K562 (cell line): ENCODE measurements around the gene KCNK4. TPM values are rescaled to one million over a fixed set of nuclear protein-coding genes. Genes with fewer than 3 reads are reported as not detected.

Source experiments
- ATAC-seq: fragments of 200-7000 bp; cut with Tn5 transposase; 3 replicates; pipeline ENCODE4 v1.9.1; 2020; ENCODE audit warnings: moderate library complexity
- BruUV-seq: library from RNA; stranded (reverse); fragments of 400-500 nt; replicated peaks from 2 replicates; lab custom pipeline; 2021; lab: Mats Ljungman, UMichigan
- CTCF ChIA-PET: fragments of 300-600 bp; formaldehyde crosslinking; extraction: SDS; loops from one replicate; lab custom pipeline; 2021; ENCODE audit warnings: low intra/inter-chr PET ratio; lab: Yijun Ruan, JAX
- POLR2A ChIA-PET: fragments of 300-600, 350-650 bp; sonication (Branson Sonifier 250); formaldehyde crosslinking; extraction: SDS; loops from one replicate; lab custom pipeline; 2021; ENCODE audit warnings: antibody characterized with exemption, inconsistent platforms; lab: Yijun Ruan, JAX
- DNase-seq, 4 experiments: peaks; one replicate each; pipeline versions ENCODE4 v3.0.0 to v3.0.0-alpha.2; 2011 to 2018; ENCODE audit warnings: low spot score in 3 of 4, mixed read lengths in 3 of 4; ENCODE audit errors: extremely low read depth in 1 of 4
- FAIRE-seq: peaks from 2 replicates; lab custom pipeline; 2011; peaks lifted over from hg19 to GRCh38; lab: Jason Lieb, UNC
- H2AFZ ChIP-seq: 2 replicates; pipeline ENCODE4 v1.6.0; 2011; ENCODE audit warnings: low read depth, low read length, control low read depth, inconsistent platforms
- H3K27ac ChIP-seq: fragments of 200-600 bp; 3 replicates; pipeline ENCODE4 v1.8.0; 2011; ENCODE audit warnings: low read depth, mild to moderate bottlenecking, control low read depth, inconsistent platforms, low read length, moderate library complexity, mixed read lengths; ENCODE audit errors: extremely low read depth
- H3K27me3 ChIP-seq, 2 experiments: fragments of 300-600 bp in 1 of 2; 2 replicates in 1 of 2; 3 replicates in 1 of 2; pipeline versions ENCODE4 v1.6.0 to v1.8.0; 2011; ENCODE audit warnings: inconsistent platforms in 2 of 2, low read length in 2 of 2, mild to moderate bottlenecking in 1 of 2, mixed read lengths in 1 of 2, moderate library complexity in 1 of 2; ENCODE audit not compliant: control insufficient read depth in 2 of 2, insufficient read depth in 2 of 2
- H3K36me3 ChIP-seq: fragments of 300-600 bp; 3 replicates; pipeline ENCODE4 v1.8.0; 2011; ENCODE audit warnings: mild to moderate bottlenecking, low read length, inconsistent platforms; ENCODE audit not compliant: control insufficient read depth, insufficient read depth
- H3K4me1 ChIP-seq, 2 experiments: fragments of 200-600 bp in 1 of 2; replicated peaks in 1 of 2; 2 replicates in 1 of 2; 3 replicates in 1 of 2; pipeline versions ENCODE4 v1.5.1 to v1.8.0; 2011; ENCODE audit warnings: inconsistent platforms in 2 of 2, low read length in 2 of 2, mild to moderate bottlenecking in 1 of 2, mixed read lengths in 1 of 2, moderate library complexity in 1 of 2; ENCODE audit not compliant: control insufficient read depth in 2 of 2, insufficient read depth in 2 of 2
- H3K4me2 ChIP-seq: 2 replicates; pipeline ENCODE4 v1.6.1; 2011; ENCODE audit warnings: low read length, control low read depth, inconsistent platforms, mixed read lengths; ENCODE audit not compliant: insufficient read depth
- H3K4me3 ChIP-seq: fragments of 200-600 bp; sonication (generic), shearing (Covaris generic); 2 replicates; pipeline ENCODE4 v1.5.1; 2016; ENCODE audit warnings: control low read depth, inconsistent platforms
- H3K79me2 ChIP-seq: fragments of 200-600 bp; 3 replicates; pipeline ENCODE4 v1.8.0; 2011; ENCODE audit warnings: low read length, inconsistent platforms; ENCODE audit not compliant: control insufficient read depth, insufficient read depth
- H3K9ac ChIP-seq, 2 experiments: 2 replicates each; pipeline versions ENCODE4 v1.6.0 to v1.6.1; 2011; ENCODE audit warnings: low read depth in 2 of 2, low read length in 2 of 2, control low read depth in 1 of 2, inconsistent platforms in 1 of 2, mild to moderate bottlenecking in 1 of 2, mixed read lengths in 1 of 2; ENCODE audit not compliant: insufficient read depth in 1 of 2
- H3K9me1 ChIP-seq: one replicate; pipeline ENCODE4 v1.6.0; 2011; ENCODE audit warnings: inconsistent platforms, mild to moderate bottlenecking, low read length, moderate library complexity; ENCODE audit not compliant: control insufficient read depth, insufficient read depth
- H3K9me3 ChIP-seq: replicated peaks from 2 replicates; pipeline ENCODE4 v1.5.1; 2011; ENCODE audit warnings: low read depth, low read length, inconsistent platforms; ENCODE audit not compliant: control insufficient read depth, insufficient read depth
- H4K20me1 ChIP-seq: replicated peaks from 2 replicates; pipeline ENCODE4 v1.6.1; 2011; ENCODE audit warnings: low read length, inconsistent platforms, mixed read lengths; ENCODE audit not compliant: control insufficient read depth, insufficient read depth
- HMG20B ChIP-seq: fragments of 250-450 bp; sonication (Bioruptor Pico); IDR thresholded peaks from 2 replicates; pipeline ENCODE4 v1.5.0; 2021; ENCODE audit warnings: mild to moderate bottlenecking
- POLR2G ChIP-seq: fragments of 200-400 bp; formaldehyde crosslinking; IDR thresholded peaks from 2 replicates; pipeline ENCODE4 v1.6.1; 2017; ENCODE audit warnings: low read depth, mild to moderate bottlenecking, antibody characterized with exemption, low read length, moderate library complexity
- RBFOX2 ChIP-seq: fragments of 200-400 bp; formaldehyde crosslinking; IDR thresholded peaks from 2 replicates; pipeline ENCODE4 v1.6.1; 2017; ENCODE audit warnings: low read depth, mild to moderate bottlenecking, low read length, moderate library complexity
- ZNF121 ChIP-seq: sonication (generic); formaldehyde crosslinking; conservative IDR thresholded peaks from 2 replicates; pipeline ENCODE4 v1.8.0; 2022; ENCODE audit warnings: missing genetic modification reagents
- ZNF347 ChIP-seq: fragments of 450-650 bp; formaldehyde crosslinking; IDR thresholded peaks from 2 replicates; pipeline ENCODE4 v1.4.0; 2020; ENCODE audit warnings: low read depth, mild to moderate bottlenecking, moderate library complexity
- ZNF589 ChIP-seq: fragments of 200-800 bp; sonication (Bioruptor generic); IDR thresholded peaks from 2 replicates; pipeline ENCODE4 v1.6.1; 2016; ENCODE audit warnings: low read depth, missing genetic modification characterization, missing compliant biosample characterization
- WGBS: fragments of 100-300 bp; shearing (Covaris generic); methylation state at CpG from one replicate; pipeline ENCODE4 v1.1.6; 2016; ENCODE audit warnings: low coverage, mixed read lengths; ENCODE audit not compliant: insufficient coverage; ENCODE audit errors: missing lambda C conversion rate; 5-methylcytosine and 5-hydroxymethylcytosine counted together
- in situ Hi-C: fragments of 300-500 bp; cut with MboI; formaldehyde crosslinking; loops from 4 replicates; pipeline ENCODE4 v1.15.0; 2018; ENCODE audit warnings: inconsistent platforms, mixed read lengths
- intact Hi-C: fragments of 100-400 bp; cut with micrococcal nuclease; formaldehyde crosslinking; loops from 2 replicates; pipeline ENCODE4 v1.14.2; 2022
- polyA plus RNA-seq, 8 experiments: library from polyadenylated mRNA; depleted of rRNA in 4 of 8; stranded (reverse) in 5 of 8; unstranded in 3 of 8; fragments of >200 nt; fragmentation: Nextera tagmentation in 2 of 8; fragmentation: Illumina TruSeq in 1 of 8; extraction: Ambion mirVana in 2 of 8; extraction: Trizol in 1 of 8; gene quantifications; 2 replicates each; pipeline versions ENCODE4 v1.2.1 to v1.2.3, GENCODE V29; 2011 to 2014; ENCODE audit warnings: inconsistent platforms in 1 of 8, missing spikeins in 1 of 8
- total RNA-seq, 7 experiments: library from RNA; depleted of rRNA in 6 of 7; stranded (reverse); fragments of >200 nt in 6 of 7; fragmentation: Illumina TruSeq in 2 of 7; extraction: Trizol in 2 of 7; gene quantifications; 2 replicates each; pipeline versions ENCODE4 v1.2.1 to v1.2.3, GENCODE V29; 2011 to 2021; ENCODE audit warnings: low replicate concordance in 1 of 7

KCNK4 gene
- total and polyA plus RNA-seq, 9 of the 15 experiments (the other 6 are each of a cell fraction or from before 2014, with no cell fraction given), result not detected

- ChIA-PET CTCF (no interaction called here), POLR2A (interaction anchor here (0.9 to 1.4 kb wide), 3 partner anchors 14 to 82 kb away, joined by 3 to 5 read pairs (median 4); partner anchors contain the start of gene FERMT3)
- Histone ChIP-seq H3K4me2 (no peak overlapping the region), H3K4me3 (no peak overlapping the region), H3K4me1 (peaks cover 7 to 67% of the 10 kb centered on the region in 2 experiments; a peak in 4 of 5 replicates), H3K9me1 (no peaks in the 10 kb centered on the region), H3K9ac (peak overlapping the region in 1 of 2 experiments; percentile 75; a peak in 1 of 4 replicates), H3K9me3 (no peaks in the 10 kb centered on the region), H2AFZ (no peak overlapping the region), H3K27me3 (peaks cover 11 to 22% of the 10 kb centered on the region in 2 experiments; a peak in 4 of 5 replicates), H3K79me2 (peaks cover 10% of the 10 kb centered on the region; the same call in 1 of the 3 replicates), H3K36me3 (no peaks in the 10 kb centered on the region), H3K27ac (no peak overlapping the region), H4K20me1 (no peaks in the 10 kb centered on the region)
- TF ChIP-seq ZNF589 (CRISPR knock-in tag) (no peak), RBFOX2 (no peak), ZNF121 (CRISPR knock-in tag) (no peak), HMG20B (no peak), ZNF347 (no peak), POLR2G (0 out of 2 replicates have a peak, but pooled peaks have one; percentile 5)
- FAIRE-seq (no peak), ATAC-seq (no peak), DNase-seq (no peak)
- WGBS, result 58% methylated on average over 8 of the region's 9 CpGs
- in situ Hi-C loops, result no loop called here
- BruUV-seq, result no TSS peak
- intact Hi-C loops, result no loop called here
Measured at GRCh38 chr11:64288353-64288750, 2.8 kb upstream of the KCNK4 start.
